CD1c-positive myeloid dendritic cell (primary cell): Measurements from ENCODE around the gene CFP.

Experiments
- DNase-seq: peaks from one replicate; pipeline ENCODE4 v3.0.0-alpha.2; 2016; ENCODE audit errors: extremely low spot score

Gene CFP

GRCh38 chrX:47574076-47574546 is 55.6 kb downstream of the CFP start:
- no peak for DNase-seq

GRCh38 chrX:47573341-47574075 is 56.2 kb downstream of the CFP start:
- DNase-seq, result no peak
